ENCODE results near the gene SERPINA1.

GRCh38 chr14:94421316-94421715, 32.9 kb upstream of the SERPINA1 start:
- TF ChIP-seq CTCF (IDR thresholded peaks at IDR 0.05), result no peak
- no peak for TF ChIP-seq EZH2 (IDR thresholded peaks at IDR 0.05)
